Measurements from ENCODE around the gene TVP23B. TPM values are rescaled to one million over a fixed set of nuclear protein-coding genes. Genes with fewer than 3 reads are reported as not detected.
"Not testable (repeated sequence)": the region's sequence is repeated elsewhere in the genome, so short reads cannot be mapped to it uniquely, and the experiment has no call there.

TVP23B gene
- total and polyA plus RNA-seq, 2 donors (not counting 1 experiment from before 2014, with no cell fraction given): 6.6 to 37.1 TPM

GRCh38 chr17:18794841-18795240 lies 13.9 kb downstream of the TVP23B start:
- H3K9me3 Mint-ChIP-seq (ENCODE audit: insufficient read depth); H2AFZ ChIP-seq (ENCODE audit: insufficient read depth, low read depth, low read length, poor library complexity, severe bottlenecking); H3K4me3 Mint-ChIP-seq; H3K4me1 ChIP-seq (ENCODE audit: control insufficient read depth in 2 of 2, insufficient read depth in 2 of 2, low read length in 2 of 2); H3K4me2 ChIP-seq (replicated peaks; ENCODE audit: low read depth, low read length, poor library complexity, severe bottlenecking); H3K9me3 ChIP-seq (ENCODE audit: control extremely low read depth in 1 of 3, control insufficient read depth in 2 of 3, insufficient read depth in 1 of 3, low read length in 2 of 3); H3K79me2 ChIP-seq (ENCODE audit: control insufficient read depth, insufficient read depth, low read length); DNase-seq; H3K4me1 Mint-ChIP-seq; ATAC-seq (ENCODE audit: low read depth); H3K27ac ChIP-seq (ENCODE audit: low read length in 2 of 2); H3K27ac Mint-ChIP-seq; H4K20me1 ChIP-seq (ENCODE audit: control insufficient read depth, insufficient read depth, low read length, poor library complexity, severe bottlenecking); intact Hi-C loops (cut with micrococcal nuclease); H3K27me3 ChIP-seq (replicated peaks in 1 of 4; ENCODE audit: control extremely low read depth in 1 of 4, control insufficient read depth in 3 of 4, insufficient read depth in 4 of 4, low read length in 3 of 4); H3K9ac ChIP-seq (ENCODE audit: low read length); H3K27me3 Mint-ChIP-seq; H3K4me3 ChIP-seq (ENCODE audit: control extremely low read depth in 1 of 5, extremely low read depth in 1 of 5, insufficient read depth in 1 of 5, low read depth in 2 of 5, low read length in 4 of 5): not testable (repeated sequence)
- WGBS (ENCODE audit: insufficient coverage): 100% methylated on average over 1 of the region's 4 CpGs
- peaks cover 0 to 15% of the 10 kb centered on the region in 2 experiments for H3K36me3 ChIP-seq (replicated peaks in 1 of 2; ENCODE audit: control extremely low read depth in 1 of 2, control insufficient read depth in 1 of 2, extremely low read depth in 1 of 2, insufficient read depth in 2 of 2, low read length in 1 of 2)
- ChIA-PET CTCF (interaction anchor here (0.7 kb wide), 1 partner anchor 529 kb away, joined by 3 read pairs; no protein-coding TSS in a partner anchor), POLR2A (interaction anchor here (0.6 kb wide), 1 partner anchor 197 kb away, joined by 10 read pairs; no protein-coding TSS in a partner anchor)

- H4K20me1 ChIP-seq (ENCODE audit: control insufficient read depth, insufficient read depth, low read length, poor library complexity, severe bottlenecking); intact Hi-C loops (cut with micrococcal nuclease); H3K9ac ChIP-seq (ENCODE audit: low read length); H3K4me1 ChIP-seq (ENCODE audit: control insufficient read depth in 2 of 2, insufficient read depth in 2 of 2, low read length in 2 of 2); H2AFZ ChIP-seq (ENCODE audit: insufficient read depth, low read depth, low read length, poor library complexity, severe bottlenecking); CTCF ChIA-PET; H3K4me3 Mint-ChIP-seq; H3K27me3 ChIP-seq (replicated peaks in 1 of 4; ENCODE audit: control extremely low read depth in 1 of 4, control insufficient read depth in 3 of 4, insufficient read depth in 4 of 4, low read length in 3 of 4); DNase-seq; H3K9me3 Mint-ChIP-seq (ENCODE audit: insufficient read depth); H3K27me3 Mint-ChIP-seq; H3K27ac ChIP-seq (ENCODE audit: low read length in 2 of 2); POLR2A ChIA-PET; H3K4me2 ChIP-seq (replicated peaks; ENCODE audit: low read depth, low read length, poor library complexity, severe bottlenecking); H3K27ac Mint-ChIP-seq; H3K4me3 ChIP-seq (ENCODE audit: control extremely low read depth in 1 of 5, extremely low read depth in 1 of 5, insufficient read depth in 1 of 5, low read depth in 2 of 5, low read length in 4 of 5); H3K9me3 ChIP-seq (ENCODE audit: control extremely low read depth in 1 of 3, control insufficient read depth in 2 of 3, insufficient read depth in 1 of 3, low read length in 2 of 3); H3K4me1 Mint-ChIP-seq; H3K79me2 ChIP-seq (ENCODE audit: control insufficient read depth, insufficient read depth, low read length); ATAC-seq (ENCODE audit: low read depth): not testable (repeated sequence)
- H3K36me3 ChIP-seq (replicated peaks in 1 of 2; ENCODE audit: control extremely low read depth in 1 of 2, control insufficient read depth in 1 of 2, extremely low read depth in 1 of 2, insufficient read depth in 2 of 2, low read length in 1 of 2): peaks cover 0 to 22% of the 10 kb centered on the region in 2 experiments
Measured at GRCh38 chr17:18796887-18797286, 15.9 kb downstream of the TVP23B start.

GRCh38 chr17:18803458-18804245 lies 22.7 kb downstream of the TVP23B start:
- H3K4me1 Mint-ChIP-seq; H3K4me2 ChIP-seq (replicated peaks; ENCODE audit: low read depth, low read length, poor library complexity, severe bottlenecking); H4K20me1 ChIP-seq (ENCODE audit: control insufficient read depth, insufficient read depth, low read length, poor library complexity, severe bottlenecking); H3K27ac ChIP-seq (ENCODE audit: low read length in 2 of 2); H3K27me3 ChIP-seq (replicated peaks in 1 of 4; ENCODE audit: control extremely low read depth in 1 of 4, control insufficient read depth in 3 of 4, insufficient read depth in 4 of 4, low read length in 3 of 4); H3K79me2 ChIP-seq (ENCODE audit: control insufficient read depth, insufficient read depth, low read length); H3K27ac Mint-ChIP-seq; CTCF ChIA-PET; intact Hi-C loops (cut with micrococcal nuclease); H3K4me3 Mint-ChIP-seq; H3K9me3 ChIP-seq (ENCODE audit: control extremely low read depth in 1 of 3, control insufficient read depth in 2 of 3, insufficient read depth in 1 of 3, low read length in 2 of 3); H3K4me1 ChIP-seq (ENCODE audit: control insufficient read depth in 2 of 2, insufficient read depth in 2 of 2, low read length in 2 of 2); H3K9me3 Mint-ChIP-seq (ENCODE audit: insufficient read depth); H3K27me3 Mint-ChIP-seq; DNase-seq; H3K4me3 ChIP-seq (ENCODE audit: control extremely low read depth in 1 of 5, extremely low read depth in 1 of 5, insufficient read depth in 1 of 5, low read depth in 2 of 5, low read length in 4 of 5); ATAC-seq (ENCODE audit: low read depth); H3K9ac ChIP-seq (ENCODE audit: low read length); POLR2A ChIA-PET; H2AFZ ChIP-seq (ENCODE audit: insufficient read depth, low read depth, low read length, poor library complexity, severe bottlenecking): not testable (repeated sequence)
- WGBS (ENCODE audit: insufficient coverage): no CpG with 5 or more reads among the region's 7 CpGs
- H3K36me3 ChIP-seq (replicated peaks in 1 of 2; ENCODE audit: control extremely low read depth in 1 of 2, control insufficient read depth in 1 of 2, extremely low read depth in 1 of 2, insufficient read depth in 2 of 2, low read length in 1 of 2): peaks cover 0 to 15% of the 10 kb centered on the region in 2 experiments

GRCh38 chr17:18815924-18816323 lies 34.9 kb downstream of the TVP23B start:
- intact Hi-C loops (cut with micrococcal nuclease); H3K27ac ChIP-seq (ENCODE audit: low read length in 2 of 2); H3K9ac ChIP-seq (ENCODE audit: low read length); H2AFZ ChIP-seq (ENCODE audit: insufficient read depth, low read depth, low read length, poor library complexity, severe bottlenecking); H3K4me2 ChIP-seq (replicated peaks; ENCODE audit: low read depth, low read length, poor library complexity, severe bottlenecking); H3K79me2 ChIP-seq (ENCODE audit: control insufficient read depth, insufficient read depth, low read length); H3K4me1 ChIP-seq (ENCODE audit: control insufficient read depth in 2 of 2, insufficient read depth in 2 of 2, low read length in 2 of 2); H3K4me3 Mint-ChIP-seq; H4K20me1 ChIP-seq (ENCODE audit: control insufficient read depth, insufficient read depth, low read length, poor library complexity, severe bottlenecking); ATAC-seq (ENCODE audit: low read depth); H3K4me3 ChIP-seq (ENCODE audit: control extremely low read depth in 1 of 5, extremely low read depth in 1 of 5, insufficient read depth in 1 of 5, low read depth in 2 of 5, low read length in 4 of 5); H3K9me3 ChIP-seq (ENCODE audit: control extremely low read depth in 1 of 3, control insufficient read depth in 2 of 3, insufficient read depth in 1 of 3, low read length in 2 of 3); H3K27ac Mint-ChIP-seq; H3K36me3 ChIP-seq (replicated peaks in 1 of 2; ENCODE audit: control extremely low read depth in 1 of 2, control insufficient read depth in 1 of 2, extremely low read depth in 1 of 2, insufficient read depth in 2 of 2, low read length in 1 of 2); POLR2A ChIA-PET; H3K27me3 ChIP-seq (replicated peaks in 1 of 4; ENCODE audit: control extremely low read depth in 1 of 4, control insufficient read depth in 3 of 4, insufficient read depth in 4 of 4, low read length in 3 of 4); H3K9me3 Mint-ChIP-seq (ENCODE audit: insufficient read depth); H3K4me1 Mint-ChIP-seq; H3K27me3 Mint-ChIP-seq; DNase-seq: not testable (repeated sequence)
- CTCF ChIA-PET: interaction anchor here (1.0 kb wide), 1 partner anchor 145 kb away, joined by 3 read pairs; no protein-coding TSS in a partner anchor
- no CpG with 5 or more reads among the region's 3 CpGs for WGBS (ENCODE audit: insufficient coverage)
